Lower leg skin (tissue), 3 donors: ENCODE data around the gene TM9SF2.

Experiments used
- POLR2A ChIP-seq, 2 donors: fragments of 450-650 bp; IDR thresholded peaks; one replicate each; pipeline ENCODE4 v1.6.1; 2016 to 2017; ENCODE audit warnings: antibody characterized with exemption in 2 of 2, mild to moderate bottlenecking in 1 of 2, moderate library complexity in 1 of 2
- TF ChIP-seq, protein P1 (sequence below), 3 donors: fragments of 450-650 bp; IDR thresholded peaks; one replicate each; pipeline ENCODE4 v1.5.1; 2016; ENCODE audit warnings: antibody characterized with exemption in 3 of 3, mild to moderate bottlenecking in 3 of 3, moderate library complexity in 2 of 3

DNA sequence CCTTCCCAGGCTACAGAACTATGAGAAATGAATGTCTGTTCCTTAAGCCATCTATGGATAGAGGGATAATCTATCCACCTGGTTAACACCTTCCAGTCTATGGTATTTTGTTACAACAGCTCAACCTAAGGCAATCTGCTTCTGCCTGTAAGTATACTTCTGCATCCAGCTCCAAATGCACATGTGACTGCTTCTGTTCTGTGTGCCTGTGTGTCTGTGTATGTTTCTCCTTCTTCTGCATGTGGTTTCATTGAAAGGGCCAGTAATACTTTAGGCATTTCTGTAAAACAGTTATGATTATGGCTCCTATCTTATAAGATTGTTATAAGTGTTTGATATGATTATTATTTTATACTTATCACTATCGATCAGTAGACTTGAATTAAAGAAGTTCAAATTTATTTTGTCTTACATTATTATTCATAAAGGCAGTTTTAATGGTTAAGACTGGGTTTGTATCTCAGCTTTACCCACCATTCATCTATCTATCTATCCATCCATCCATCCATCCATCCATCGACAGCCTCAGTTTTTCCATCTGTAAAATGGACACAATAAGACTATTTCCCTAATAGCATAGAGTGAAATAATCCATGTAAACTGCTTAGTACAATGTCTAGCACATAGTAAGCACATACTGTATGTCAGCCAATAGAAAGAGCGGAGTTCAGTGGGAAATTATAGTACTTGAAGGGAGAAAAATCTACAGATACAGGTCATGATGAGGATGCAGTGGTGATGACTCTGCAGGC lies 37.5 kb upstream of the TM9SF2 start:
- TF ChIP-seq, protein P1, sequence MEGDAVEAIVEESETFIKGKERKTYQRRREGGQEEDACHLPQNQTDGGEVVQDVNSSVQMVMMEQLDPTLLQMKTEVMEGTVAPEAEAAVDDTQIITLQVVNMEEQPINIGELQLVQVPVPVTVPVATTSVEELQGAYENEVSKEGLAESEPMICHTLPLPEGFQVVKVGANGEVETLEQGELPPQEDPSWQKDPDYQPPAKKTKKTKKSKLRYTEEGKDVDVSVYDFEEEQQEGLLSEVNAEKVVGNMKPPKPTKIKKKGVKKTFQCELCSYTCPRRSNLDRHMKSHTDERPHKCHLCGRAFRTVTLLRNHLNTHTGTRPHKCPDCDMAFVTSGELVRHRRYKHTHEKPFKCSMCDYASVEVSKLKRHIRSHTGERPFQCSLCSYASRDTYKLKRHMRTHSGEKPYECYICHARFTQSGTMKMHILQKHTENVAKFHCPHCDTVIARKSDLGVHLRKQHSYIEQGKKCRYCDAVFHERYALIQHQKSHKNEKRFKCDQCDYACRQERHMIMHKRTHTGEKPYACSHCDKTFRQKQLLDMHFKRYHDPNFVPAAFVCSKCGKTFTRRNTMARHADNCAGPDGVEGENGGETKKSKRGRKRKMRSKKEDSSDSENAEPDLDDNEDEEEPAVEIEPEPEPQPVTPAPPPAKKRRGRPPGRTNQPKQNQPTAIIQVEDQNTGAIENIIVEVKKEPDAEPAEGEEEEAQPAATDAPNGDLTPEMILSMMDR (IDR thresholded peaks at IDR 0.05) = no peak
- TF ChIP-seq POLR2A (IDR thresholded peaks at IDR 0.05) = no peak
